ENCODE results near the gene ELAVL2.
"Not testable (repeated sequence)": the region's sequence is repeated elsewhere in the genome, so short reads cannot be mapped to it uniquely, and the experiment has no call there.

Gene ELAVL2

DNA sequence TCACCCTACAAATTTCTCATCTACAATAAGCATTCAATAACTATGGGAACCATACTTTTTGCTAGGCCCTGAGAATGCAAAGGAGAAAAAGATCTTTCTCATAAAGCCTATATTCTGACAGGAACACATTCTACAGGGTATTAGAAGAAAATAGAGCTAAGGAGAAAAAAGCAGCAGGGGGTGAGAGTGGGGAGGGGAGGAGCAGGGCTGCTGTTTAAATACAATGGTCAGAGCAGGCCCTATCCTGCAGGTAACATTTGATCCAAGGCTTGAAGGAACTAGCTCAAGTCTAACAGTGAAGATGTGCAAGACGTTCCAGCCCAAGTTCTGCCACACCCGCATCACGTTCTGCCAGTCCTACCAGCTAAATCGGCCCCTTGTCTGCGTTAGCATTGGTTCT is 89.7 kb downstream of the ELAVL2 start:
- Histone ChIP-seq H3K9me3 (ENCODE audit: insufficient read depth, low read depth, low read length) (no peaks in the 10 kb centered on the region), H3K27ac (ENCODE audit: low read depth, low read length) (no peak overlapping the region), H3K27me3 (ENCODE audit: insufficient read depth, low read length) (no peaks in the 10 kb centered on the region), H3K4me3 (ENCODE audit: low read length) (no peak overlapping the region), H3K9ac (ENCODE audit: low read depth, low read length) (no peak overlapping the region), H3K36me3 (ENCODE audit: insufficient read depth, low read length) (no peaks in the 10 kb centered on the region), H3K4me1 (ENCODE audit: insufficient read depth, low read length) (peaks cover 74% of the 10 kb centered on the region)
- WGBS, result 83% methylated on average over 5 of the region's 5 CpGs

DNA sequence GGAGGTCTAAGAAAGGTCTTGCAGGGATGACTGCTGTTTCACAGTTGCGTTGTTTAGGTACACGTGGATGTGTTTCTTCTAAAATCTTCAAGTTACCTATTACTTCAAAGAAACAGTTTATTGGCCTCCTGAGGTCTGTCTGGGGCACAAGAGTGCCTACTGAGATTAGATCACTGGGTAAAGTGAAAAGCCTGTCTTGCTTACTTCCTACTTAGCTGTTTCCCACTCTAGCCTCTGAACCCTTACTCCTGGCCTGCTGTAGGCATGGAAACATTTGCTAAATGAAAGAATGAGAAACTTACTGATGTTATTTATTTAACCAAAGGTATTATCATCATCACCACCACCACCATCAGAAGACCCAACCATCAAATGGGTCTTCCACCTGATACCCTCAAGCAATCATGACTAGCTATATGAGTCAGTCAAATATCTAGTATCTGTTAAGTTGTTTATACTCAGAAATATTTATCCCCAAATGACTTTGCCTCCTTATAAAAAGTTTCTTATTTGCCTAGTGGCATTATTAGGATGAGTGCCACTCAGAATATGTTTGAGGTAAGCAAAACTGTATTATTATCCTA is 92.5 kb downstream of the ELAVL2 start:
- no peaks in the 10 kb centered on the region for H3K9me3 ChIP-seq (ENCODE audit: insufficient read depth, low read depth, low read length)
- 100% methylated on average over 2 of the region's 2 CpGs for WGBS

DNA sequence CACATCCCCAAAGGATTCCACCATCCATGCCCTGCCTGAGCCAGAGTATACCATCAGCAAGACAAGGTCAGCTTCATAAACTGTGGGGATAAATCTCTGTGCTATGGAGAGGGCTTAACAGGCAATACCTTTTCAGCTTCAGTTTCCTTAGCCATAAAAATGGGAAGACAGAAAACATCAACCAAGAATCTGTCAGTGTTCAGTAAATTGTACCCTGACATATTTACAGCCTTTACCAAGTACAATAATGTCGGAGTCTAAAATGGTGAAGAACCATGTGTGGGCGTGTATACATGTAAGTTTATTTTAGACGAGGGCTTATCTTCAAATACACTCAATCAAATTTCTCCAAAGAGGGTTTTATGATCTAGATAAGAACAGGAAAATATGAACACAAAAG is 94.7 kb downstream of the ELAVL2 start:
- Histone ChIP-seq H3K27me3 (ENCODE audit: insufficient read depth, low read length) (no peaks in the 10 kb centered on the region), H3K4me1 (ENCODE audit: insufficient read depth, low read length) (peaks cover 30% of the 10 kb centered on the region), H3K4me3 (ENCODE audit: low read length) (no peak overlapping the region), H3K9me3 (ENCODE audit: insufficient read depth, low read depth, low read length) (no peaks in the 10 kb centered on the region), H3K9ac (ENCODE audit: low read depth, low read length) (no peak overlapping the region), H3K27ac (ENCODE audit: low read depth, low read length) (no peak overlapping the region), H3K36me3 (ENCODE audit: insufficient read depth, low read length) (no peaks in the 10 kb centered on the region; the same call in none of the 2 replicates)
- WGBS, result no CpG with 5 or more reads among the region's 3 CpGs

More for the DNA sequence above, 92.5 kb downstream of the ELAVL2 start:
- no peak overlapping the region for H3K27ac ChIP-seq (ENCODE audit: low read depth, low read length)
- no peaks in the 10 kb centered on the region for H3K27me3 ChIP-seq (ENCODE audit: insufficient read depth, low read length)
- H3K4me1 ChIP-seq (ENCODE audit: insufficient read depth, low read length), result peaks cover 50% of the 10 kb centered on the region
- H3K4me3 ChIP-seq (ENCODE audit: low read length), result no peak overlapping the region
- H3K9ac ChIP-seq (ENCODE audit: low read depth, low read length), result no peak overlapping the region
- H3K36me3 ChIP-seq (ENCODE audit: insufficient read depth, low read length), result no peaks in the 10 kb centered on the region; the same call in none of the 2 replicates

DNA sequence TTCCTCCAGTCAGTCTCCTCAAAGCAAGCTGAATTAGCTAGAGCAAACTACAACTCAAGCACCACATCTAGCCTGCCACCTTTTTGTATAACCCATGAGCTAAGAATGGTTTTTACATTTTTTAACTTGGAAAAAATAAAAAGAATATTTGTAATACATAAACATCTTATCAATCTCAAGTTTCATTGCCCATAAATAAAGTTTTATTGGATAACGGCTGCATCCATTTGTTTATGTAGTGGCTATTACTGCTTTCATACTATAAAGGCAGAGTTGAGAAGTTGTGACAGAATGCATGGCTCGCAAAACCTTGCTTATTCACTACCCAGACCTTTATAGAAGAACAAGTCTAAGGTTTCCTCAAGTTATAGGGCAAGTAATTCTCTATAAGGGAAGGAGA is 95.7 kb downstream of the ELAVL2 start:
- Histone ChIP-seq H3K27ac (ENCODE audit: low read depth, low read length) (no peak overlapping the region), H3K36me3 (ENCODE audit: insufficient read depth, low read length) (no peaks in the 10 kb centered on the region; the same call in none of the 2 replicates), H3K4me1 (ENCODE audit: insufficient read depth, low read length) (peaks cover 24% of the 10 kb centered on the region), H3K27me3 (ENCODE audit: insufficient read depth, low read length) (no peaks in the 10 kb centered on the region), H3K9ac (ENCODE audit: low read depth, low read length) (no peak overlapping the region), H3K9me3 (ENCODE audit: insufficient read depth, low read depth, low read length) (no peaks in the 10 kb centered on the region), H3K4me3 (ENCODE audit: low read length) (no peak overlapping the region)
- WGBS, result no CpG with 5 or more reads among the region's 2 CpGs

DNA sequence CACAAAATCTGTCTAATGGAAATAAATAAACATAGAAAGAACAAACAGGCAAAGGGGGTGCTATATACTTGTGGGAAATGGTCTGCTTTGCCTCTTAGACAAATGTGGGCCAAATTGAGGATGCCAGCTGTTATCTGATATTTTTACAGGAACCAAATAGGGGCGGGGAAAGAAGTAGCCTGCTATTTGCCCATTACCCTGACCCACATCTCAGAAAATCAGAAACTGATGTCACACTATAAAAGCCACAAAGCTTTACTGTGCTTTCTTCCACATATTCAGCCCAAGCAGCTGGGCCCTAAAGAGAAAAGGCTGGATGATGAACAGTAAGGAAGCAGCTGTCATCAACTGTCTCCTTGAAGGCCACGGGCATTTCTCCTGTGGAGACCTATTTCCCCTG is 97.3 kb downstream of the ELAVL2 start:
- Histone ChIP-seq H3K4me1 (ENCODE audit: insufficient read depth, low read length) (peaks cover 29% of the 10 kb centered on the region), H3K9me3 (ENCODE audit: insufficient read depth, low read depth, low read length) (no peaks in the 10 kb centered on the region), H3K4me3 (ENCODE audit: low read length) (no peak overlapping the region), H3K9ac (ENCODE audit: low read depth, low read length) (no peak overlapping the region), H3K27ac (ENCODE audit: low read depth, low read length) (no peak overlapping the region), H3K27me3 (ENCODE audit: insufficient read depth, low read length) (no peaks in the 10 kb centered on the region), H3K36me3 (ENCODE audit: insufficient read depth, low read length) (no peaks in the 10 kb centered on the region; the same call in none of the 2 replicates)
- 90% methylated on average over 2 of the region's 2 CpGs for WGBS

DNA sequence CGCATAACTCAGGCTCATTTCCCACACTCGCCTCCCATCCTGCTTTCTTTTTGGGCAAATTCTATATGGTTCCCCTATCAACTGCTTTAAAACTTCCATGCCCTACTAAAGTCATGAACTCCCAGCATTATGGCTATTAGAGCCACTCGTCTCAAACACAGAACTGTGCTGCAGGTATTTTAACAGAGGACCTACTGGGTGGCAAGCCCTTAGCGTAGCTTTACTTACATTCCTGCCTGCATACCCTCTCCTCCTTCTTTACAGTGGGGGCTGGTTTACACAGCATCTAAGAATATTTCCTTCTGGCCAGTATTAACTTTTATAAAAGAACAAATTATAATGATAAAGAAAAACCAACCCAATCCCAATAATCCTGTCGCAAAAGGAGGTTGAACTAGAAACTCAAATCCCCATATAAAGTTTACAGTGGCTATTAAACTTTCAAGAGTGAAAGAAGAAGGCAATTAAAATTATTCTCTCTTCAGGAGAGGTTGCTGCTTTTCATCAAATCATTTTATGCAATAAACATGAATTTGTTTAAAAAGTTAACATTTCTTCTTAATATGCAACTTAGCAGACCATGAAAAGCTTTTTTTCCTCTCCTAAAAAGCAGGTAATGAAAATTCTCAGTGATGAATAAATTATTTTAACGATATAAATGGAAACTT is 100.6 kb downstream of the ELAVL2 start:
- no peaks in the 10 kb centered on the region; the same call in 1 of the 2 replicates for H3K36me3 ChIP-seq (ENCODE audit: insufficient read depth, low read length)
- 86% methylated on average over 5 of the region's 6 CpGs for WGBS
- no peaks in the 10 kb centered on the region for H3K9me3 ChIP-seq (ENCODE audit: insufficient read depth, low read depth, low read length)
- no peaks in the 10 kb centered on the region for H3K27me3 ChIP-seq (ENCODE audit: insufficient read depth, low read length)
- H3K4me1 ChIP-seq (ENCODE audit: insufficient read depth, low read length), result peaks cover 20% of the 10 kb centered on the region; the same call in 1 of the 2 replicates
- no peak overlapping the region for H3K4me3 ChIP-seq (ENCODE audit: low read length)
- no peak overlapping the region for H3K9ac ChIP-seq (ENCODE audit: low read depth, low read length)
- H3K27ac ChIP-seq (ENCODE audit: low read depth, low read length), result no peak overlapping the region

DNA sequence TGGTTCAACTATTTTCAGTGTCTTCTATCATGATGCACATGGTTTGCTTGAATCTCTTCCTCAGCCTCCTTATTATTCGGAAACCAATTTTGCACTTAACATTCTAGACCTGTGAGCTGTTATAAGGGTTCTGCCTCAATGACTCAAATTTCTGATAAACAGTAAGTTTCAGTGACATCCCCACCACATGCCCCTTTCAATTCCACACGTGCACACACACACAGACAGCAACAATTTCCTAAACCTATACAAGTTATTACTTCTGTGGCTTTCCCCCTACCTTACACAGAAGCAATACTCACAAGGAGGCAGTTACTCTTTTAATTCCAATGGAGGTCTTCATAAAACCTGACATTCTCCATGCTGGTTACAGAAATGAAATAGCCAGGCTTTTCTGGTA is 102.4 kb downstream of the ELAVL2 start:
- Histone ChIP-seq H3K36me3 (ENCODE audit: insufficient read depth, low read length) (no peaks in the 10 kb centered on the region), H3K27ac (ENCODE audit: low read depth, low read length) (no peak overlapping the region), H3K9me3 (ENCODE audit: insufficient read depth, low read depth, low read length) (no peaks in the 10 kb centered on the region), H3K4me3 (ENCODE audit: low read length) (no peak overlapping the region), H3K9ac (ENCODE audit: low read depth, low read length) (no peak overlapping the region), H3K27me3 (ENCODE audit: insufficient read depth, low read length) (no peaks in the 10 kb centered on the region), H3K4me1 (ENCODE audit: insufficient read depth, low read length) (peaks cover 25% of the 10 kb centered on the region)
- 96% methylated on average over 2 of the region's 2 CpGs for whole genome bisulfite sequencing

DNA sequence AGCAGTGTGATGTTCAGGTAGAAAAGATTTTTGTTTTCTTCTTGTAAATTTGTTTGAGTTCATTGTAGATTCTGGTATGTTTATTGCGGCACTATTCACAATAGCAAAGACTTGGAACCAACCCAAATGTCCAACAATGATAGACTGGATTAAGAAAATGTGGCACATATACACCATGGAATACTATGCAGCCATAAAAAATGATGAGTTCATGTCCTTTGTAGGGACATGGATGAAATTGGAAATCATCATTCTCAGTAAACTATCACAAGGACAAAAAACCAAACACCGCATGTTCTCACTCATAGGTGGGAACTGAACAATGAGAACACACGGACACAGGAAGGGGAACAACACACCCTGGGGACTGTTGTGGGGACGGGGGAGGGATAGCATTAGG is 103.0 kb downstream of the ELAVL2 start:
- WGBS, result 89% methylated on average over 2 of the region's 4 CpGs
- H3K9ac ChIP-seq (ENCODE audit: low read depth, low read length); H3K36me3 ChIP-seq (ENCODE audit: insufficient read depth, low read length); H3K27ac ChIP-seq (ENCODE audit: low read depth, low read length); H3K4me3 ChIP-seq (ENCODE audit: low read length); H3K27me3 ChIP-seq (ENCODE audit: insufficient read depth, low read length); H3K9me3 ChIP-seq (ENCODE audit: insufficient read depth, low read depth, low read length): not testable (repeated sequence)
- peaks cover 31% of the 10 kb centered on the region for H3K4me1 ChIP-seq (ENCODE audit: insufficient read depth, low read length)

DNA sequence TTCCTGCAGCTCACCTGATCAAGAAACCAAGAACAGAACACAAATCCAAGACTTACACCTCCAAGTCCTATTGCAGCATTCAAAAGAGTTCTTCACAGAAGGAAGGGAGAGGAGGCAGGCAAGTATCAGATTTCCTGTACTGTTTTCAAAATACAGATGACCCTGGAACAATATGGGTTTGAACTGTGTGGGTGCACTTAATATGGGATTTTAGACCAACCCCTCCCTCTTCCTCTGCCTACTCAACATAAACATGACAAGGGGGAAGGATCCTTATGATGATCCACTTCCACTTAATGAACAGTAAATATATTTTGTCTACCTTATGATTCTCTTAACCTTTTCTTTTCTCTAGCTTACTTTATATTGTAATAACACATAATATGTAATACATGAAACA is 104.6 kb downstream of the ELAVL2 start:
- H3K9me3 ChIP-seq (ENCODE audit: insufficient read depth, low read depth, low read length), result no peaks in the 10 kb centered on the region
- H3K4me3 ChIP-seq (ENCODE audit: low read length), result no peak overlapping the region
- H3K9ac ChIP-seq (ENCODE audit: low read depth, low read length), result no peak overlapping the region
- H3K36me3 ChIP-seq (ENCODE audit: insufficient read depth, low read length), result no peaks in the 10 kb centered on the region
- H3K27me3 ChIP-seq (ENCODE audit: insufficient read depth, low read length), result no peaks in the 10 kb centered on the region
- no peak overlapping the region for H3K27ac ChIP-seq (ENCODE audit: low read depth, low read length)
- peaks cover 35% of the 10 kb centered on the region for H3K4me1 ChIP-seq (ENCODE audit: insufficient read depth, low read length)

DNA sequence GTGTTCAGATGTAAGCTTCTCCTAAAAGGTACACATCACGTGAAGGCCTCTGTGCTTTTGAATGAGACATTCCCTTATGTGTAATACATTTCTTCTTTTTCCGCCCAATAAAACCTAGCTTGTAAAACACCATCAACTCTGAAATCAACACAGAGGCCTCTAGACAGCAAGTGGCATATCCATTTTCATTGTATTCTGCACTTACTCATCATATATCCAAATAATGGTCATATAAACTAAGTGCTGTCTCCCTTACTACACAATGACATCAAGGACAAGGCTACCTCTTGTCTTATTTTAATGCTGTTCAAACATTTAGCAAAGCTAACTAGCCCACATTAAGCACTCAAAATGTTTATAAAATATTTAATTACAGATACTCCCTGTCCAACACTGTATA is 108.5 kb downstream of the ELAVL2 start:
- 99% methylated on average over 2 of the region's 2 CpGs for WGBS
- no peak overlapping the region for H3K27ac ChIP-seq (ENCODE audit: low read depth, low read length)

DNA sequence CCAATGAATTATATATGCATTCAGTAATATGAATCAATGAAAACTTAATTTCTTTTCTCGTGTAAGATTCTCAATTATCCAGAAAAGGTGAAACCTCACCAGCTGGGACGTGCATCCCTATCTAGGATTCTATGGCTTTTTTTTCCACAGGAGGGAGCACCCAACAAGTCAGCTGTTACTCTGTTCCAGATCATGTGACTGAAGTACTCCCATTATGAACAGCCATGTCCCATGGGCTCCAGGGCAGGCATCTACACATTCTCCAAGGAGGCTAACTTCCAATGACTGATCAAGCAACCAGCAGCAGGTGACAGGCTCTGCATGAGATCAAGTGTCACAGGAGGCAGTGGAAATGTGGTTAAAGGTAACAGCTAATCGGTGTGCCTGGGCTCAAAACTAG is 118.8 kb downstream of the ELAVL2 start:
- H3K27me3 ChIP-seq (ENCODE audit: insufficient read depth, low read length), result no peaks in the 10 kb centered on the region
- H3K9me3 ChIP-seq (ENCODE audit: insufficient read depth, low read depth, low read length), result no peaks in the 10 kb centered on the region
- H3K4me3 ChIP-seq (ENCODE audit: low read length), result no peak overlapping the region
- H3K4me1 ChIP-seq (ENCODE audit: insufficient read depth, low read length), result no peaks in the 10 kb centered on the region
- H3K27ac ChIP-seq (ENCODE audit: low read depth, low read length), result no peak overlapping the region
- no peaks in the 10 kb centered on the region for H3K36me3 ChIP-seq (ENCODE audit: insufficient read depth, low read length)
- 98% methylated on average over 3 of the region's 3 CpGs for WGBS
- H3K9ac ChIP-seq (ENCODE audit: low read depth, low read length), result no peak overlapping the region

More for the DNA sequence above, 108.5 kb downstream of the ELAVL2 start:
- Histone ChIP-seq H3K9ac (ENCODE audit: low read depth, low read length) (no peak overlapping the region), H3K4me3 (ENCODE audit: low read length) (no peak overlapping the region), H3K27me3 (ENCODE audit: insufficient read depth, low read length) (no peaks in the 10 kb centered on the region), H3K4me1 (ENCODE audit: insufficient read depth, low read length) (peaks cover 24% of the 10 kb centered on the region), H3K9me3 (ENCODE audit: insufficient read depth, low read depth, low read length) (no peaks in the 10 kb centered on the region), H3K36me3 (ENCODE audit: insufficient read depth, low read length) (no peaks in the 10 kb centered on the region)
